ENCODE data around the gene MKX. TPM values are rescaled to one million over a fixed set of nuclear protein-coding genes. Genes with fewer than 3 reads are reported as not detected.

The MKX gene
- total RNA-seq, 1 donor, result 6.5 TPM

GRCh38 chr10:27654284-27654683 lies 91.3 kb downstream of the MKX start:
- no peak overlapping the region for H3K4me3 ChIP-seq (ENCODE audit: insufficient read depth, low read length)
- H3K79me2 ChIP-seq (ENCODE audit: insufficient read depth, low read length), result no peaks in the 10 kb centered on the region
- no peak overlapping the region for H3K4me2 ChIP-seq (ENCODE audit: insufficient read depth, low read length)
- no peaks in the 10 kb centered on the region for H3K36me3 ChIP-seq (ENCODE audit: insufficient read depth, low read length)
- peaks cover 8% of the 10 kb centered on the region for H3K4me1 ChIP-seq (ENCODE audit: insufficient read depth, low read length)
- H3K27me3 ChIP-seq (ENCODE audit: insufficient read depth, low read length), result no peaks in the 10 kb centered on the region
- H2AFZ ChIP-seq (ENCODE audit: low read length), result no peak overlapping the region
- H3K9me3 ChIP-seq (ENCODE audit: low read depth, low read length), result no peaks in the 10 kb centered on the region
- H4K20me1 ChIP-seq (ENCODE audit: insufficient read depth, low read length), result no peaks in the 10 kb centered on the region
- TF ChIP-seq CTCF (IDR thresholded peaks at IDR 0.05; ENCODE audit: extremely low read depth, low read depth, low read length), result no peak
- H3K27ac ChIP-seq (ENCODE audit: low read depth, low read length), result no peak overlapping the region
- DNase-seq (ENCODE audit: insufficient read length, low spot score, missing footprints), result peak; percentile 54

- DNase-seq (ENCODE audit: insufficient read length, low spot score, missing footprints), result no peak
- Histone ChIP-seq H3K36me3 (ENCODE audit: insufficient read depth, low read length) (no peaks in the 10 kb centered on the region), H3K27ac (ENCODE audit: low read depth, low read length) (peak overlapping the region; percentile 78), H4K20me1 (ENCODE audit: insufficient read depth, low read length) (no peaks in the 10 kb centered on the region), H3K4me1 (ENCODE audit: insufficient read depth, low read length) (peaks cover 21% of the 10 kb centered on the region), H3K4me3 (ENCODE audit: insufficient read depth, low read length) (peak overlapping the region; percentile 26), H3K27me3 (ENCODE audit: insufficient read depth, low read length) (no peaks in the 10 kb centered on the region), H3K4me2 (ENCODE audit: insufficient read depth, low read length) (peak overlapping the region; percentile 68), H3K9me3 (ENCODE audit: low read depth, low read length) (no peaks in the 10 kb centered on the region), H2AFZ (ENCODE audit: low read length) (peak overlapping the region; percentile 18), H3K79me2 (ENCODE audit: insufficient read depth, low read length) (no peaks in the 10 kb centered on the region)
- TF ChIP-seq CTCF (IDR thresholded peaks at IDR 0.05; ENCODE audit: extremely low read depth, low read depth, low read length), result no peak
These were observed 98.9 kb downstream of the MKX start for GRCh38 chr10:27646604-27647175.

GRCh38 chr10:27646194-27646593 lies 99.4 kb downstream of the MKX start:
- H2AFZ ChIP-seq (ENCODE audit: low read length), result peak overlapping the region; percentile 18
- H3K4me3 ChIP-seq (ENCODE audit: insufficient read depth, low read length), result peak overlapping the region; percentile 26
- H3K27me3 ChIP-seq (ENCODE audit: insufficient read depth, low read length), result no peaks in the 10 kb centered on the region
- no peak for TF ChIP-seq CTCF (IDR thresholded peaks at IDR 0.05; ENCODE audit: extremely low read depth, low read depth, low read length)
- peak overlapping the region; percentile 78 for H3K27ac ChIP-seq (ENCODE audit: low read depth, low read length)
- no peaks in the 10 kb centered on the region for H4K20me1 ChIP-seq (ENCODE audit: insufficient read depth, low read length)
- H3K9me3 ChIP-seq (ENCODE audit: low read depth, low read length), result no peaks in the 10 kb centered on the region
- H3K79me2 ChIP-seq (ENCODE audit: insufficient read depth, low read length), result no peaks in the 10 kb centered on the region
- H3K4me1 ChIP-seq (ENCODE audit: insufficient read depth, low read length), result peaks cover 21% of the 10 kb centered on the region
- peak; percentile 83 for DNase-seq (ENCODE audit: insufficient read length, low spot score, missing footprints)
- peak overlapping the region; percentile 68 for H3K4me2 ChIP-seq (ENCODE audit: insufficient read depth, low read length)
- no peaks in the 10 kb centered on the region for H3K36me3 ChIP-seq (ENCODE audit: insufficient read depth, low read length)

GRCh38 chr10:27644307-27644939 lies 101.2 kb downstream of the MKX start:
- peaks cover 21% of the 10 kb centered on the region for H3K4me1 ChIP-seq (ENCODE audit: insufficient read depth, low read length)
- H3K36me3 ChIP-seq (ENCODE audit: insufficient read depth, low read length), result no peaks in the 10 kb centered on the region
- no peak for TF ChIP-seq CTCF (IDR thresholded peaks at IDR 0.05; ENCODE audit: extremely low read depth, low read depth, low read length)
- H3K9me3 ChIP-seq (ENCODE audit: low read depth, low read length), result no peaks in the 10 kb centered on the region
- H3K4me2 ChIP-seq (ENCODE audit: insufficient read depth, low read length), result no peak overlapping the region
- H3K4me3 ChIP-seq (ENCODE audit: insufficient read depth, low read length), result no peak overlapping the region
- H2AFZ ChIP-seq (ENCODE audit: low read length), result no peak overlapping the region
- H4K20me1 ChIP-seq (ENCODE audit: insufficient read depth, low read length), result no peaks in the 10 kb centered on the region
- no peaks in the 10 kb centered on the region for H3K27me3 ChIP-seq (ENCODE audit: insufficient read depth, low read length)
- H3K79me2 ChIP-seq (ENCODE audit: insufficient read depth, low read length), result no peaks in the 10 kb centered on the region
- DNase-seq (ENCODE audit: insufficient read length, low spot score, missing footprints), result no peak
- H3K27ac ChIP-seq (ENCODE audit: low read depth, low read length), result no peak overlapping the region
